Kidney (tissue), 14 donors: ENCODE data around the gene HSF5. TPM values are rescaled to one million over a fixed set of nuclear protein-coding genes. Genes with fewer than 3 reads are reported as not detected.

Source experiments
- DNase-seq, 5 donors: peaks; one replicate each; pipeline ENCODE4 v3.0.0-alpha.2; 2013 to 2020
- FAIRE-seq: peaks from 2 replicates; lab custom pipeline; 2012; peaks lifted over from hg19 to GRCh38; lab: Jason Lieb, UNC
- H3K27ac ChIP-seq, 2 donors: one replicate each; pipeline ENCODE4 v1.7.0; 2013; ENCODE audit warnings: low read depth in 2 of 2, low read length in 2 of 2, inconsistent platforms in 1 of 2
- H3K27me3 ChIP-seq: one replicate; pipeline ENCODE4 v1.7.1; 2013; ENCODE audit warnings: low read length, inconsistent platforms; ENCODE audit not compliant: control insufficient read depth, insufficient read depth
- H3K36me3 ChIP-seq, 3 donors: one replicate each; pipeline versions ENCODE4 v1.7.0 to v1.7.1; 2013; ENCODE audit warnings: low read length in 3 of 3, control low read depth in 1 of 3, inconsistent platforms in 1 of 3; ENCODE audit not compliant: insufficient read depth in 3 of 3, control insufficient read depth in 2 of 3
- H3K4me1 ChIP-seq, 3 donors: one replicate each; pipeline versions ENCODE4 v1.7.0 to v1.7.1; 2013; ENCODE audit warnings: low read length in 3 of 3, inconsistent platforms in 1 of 3, low read depth in 1 of 3; ENCODE audit not compliant: control insufficient read depth in 2 of 3, insufficient read depth in 2 of 3
- H3K4me3 ChIP-seq, 3 donors: one replicate each; pipeline versions ENCODE4 v1.7.0 to v1.8.1; 2013; ENCODE audit warnings: low read length in 3 of 3, control low read depth in 1 of 3, inconsistent platforms in 1 of 3
- H3K9ac ChIP-seq, 3 donors: one replicate each; pipeline versions ENCODE4 v1.7.0 to v1.7.1; 2013; ENCODE audit warnings: low read length in 3 of 3, control low read depth in 1 of 3, inconsistent platforms in 1 of 3
- H3K9me3 ChIP-seq, 3 donors: one replicate each; pipeline versions ENCODE4 v1.7.0 to v1.7.1; 2013; ENCODE audit warnings: low read length in 3 of 3, control low read depth in 1 of 3, inconsistent platforms in 1 of 3; ENCODE audit not compliant: control insufficient read depth in 2 of 3, insufficient read depth in 1 of 3
- CTCF ChIP-seq: IDR thresholded peaks from 3 replicates; pipeline ENCODE4 v1.5.1; 2012; ENCODE audit warnings: mild to moderate bottlenecking, moderate library complexity, borderline replicate concordance; ENCODE audit not compliant: insufficient read depth; ENCODE audit errors: extremely low read depth
- intact Hi-C: fragments of 100-400 bp; cut with DNase I; formaldehyde crosslinking; loops from one replicate; pipeline ENCODE4 v1.11.1; 2022
- polyA plus RNA-seq: library from polyadenylated mRNA; stranded (reverse); fragments of 350-450 nt; fragmentation: Illumina TruSeq; extraction: RNeasy Lipid Tissue Mini Kit (QIAGEN cat#74804); gene quantifications from one replicate; pipeline ENCODE4 v1.2.3, GENCODE V29; 2014; ENCODE audit warnings: low read depth, low replicate concordance; ENCODE audit not compliant: insufficient read depth
- total RNA-seq: library from RNA; stranded (reverse); fragmentation: NEBNext Ultra II Directional; extraction: Animal tissue kit (Norgen Biotek cat#: 25700); gene quantifications from one replicate; pipeline ENCODE4 v1.2.1, GENCODE V29; 2021
- donor health status: control.
- donor health status: control.
- donor health status: control.
- donor health status: control.
- donor health status: control.
- donor health status: DM: yes; HTN: yes; CAD: no.
- donor health status: Normal renal cell carcinoma (clear cell type).

HSF5 gene
- total and polyA plus RNA-seq, 2 donors from 2014 or later = 0.19 TPM; not detected in 1

GRCh38 chr17:58409432-58409831 lies 78.8 kb downstream of the HSF5 start:
- no peak overlapping the region for H3K27ac ChIP-seq
- no peak for FAIRE-seq
- TF ChIP-seq CTCF = no peak

GRCh38 chr17:58403311-58403710 lies 84.9 kb downstream of the HSF5 start:
- H3K4me3 ChIP-seq = no peak overlapping the region
- TF ChIP-seq CTCF = no peak
- no peak overlapping the region for H3K27ac ChIP-seq
- FAIRE-seq (no peak), DNase-seq (no peak)
- H3K9me3 ChIP-seq = no peaks in the 10 kb centered on the region
- H3K4me1 ChIP-seq = no peaks in the 10 kb centered on the region
- H3K9ac ChIP-seq = no peak overlapping the region
- intact Hi-C loops = no loop called here
- H3K36me3 ChIP-seq = no peaks in the 10 kb centered on the region
- H3K27me3 ChIP-seq = no peaks in the 10 kb centered on the region

More at GRCh38 chr17:58409432-58409831, 78.8 kb downstream of the HSF5 start:
- Histone ChIP-seq H3K27me3 (no peaks in the 10 kb centered on the region), H3K4me3 (no peak overlapping the region), H3K36me3 (no peaks in the 10 kb centered on the region), H3K9me3 (no peaks in the 10 kb centered on the region), H3K9ac (no peak overlapping the region), H3K4me1 (no peaks in the 10 kb centered on the region)
- DNase-seq = no peak
- intact Hi-C loops = no loop called here

GRCh38 chr17:58402679-58403078 lies 85.5 kb downstream of the HSF5 start:
- intact Hi-C loops = no loop called here
- FAIRE-seq (no peak), DNase-seq (no peak)
- H3K9ac ChIP-seq = no peak overlapping the region
- no peak overlapping the region for H3K4me3 ChIP-seq
- TF ChIP-seq CTCF = no peak
- no peaks in the 10 kb centered on the region for H3K36me3 ChIP-seq
- no peak overlapping the region for H3K27ac ChIP-seq
- no peaks in the 10 kb centered on the region for H3K4me1 ChIP-seq
- no peaks in the 10 kb centered on the region for H3K27me3 ChIP-seq
- no peaks in the 10 kb centered on the region for H3K9me3 ChIP-seq

- no peak for TF ChIP-seq CTCF
- Histone ChIP-seq H3K27ac (no peak overlapping the region), H3K9me3 (no peaks in the 10 kb centered on the region), H3K36me3 (no peaks in the 10 kb centered on the region), H3K4me3 (no peak overlapping the region), H3K4me1 (no peaks in the 10 kb centered on the region), H3K9ac (no peak overlapping the region), H3K27me3 (no peaks in the 10 kb centered on the region)
- FAIRE-seq = no peak
- intact Hi-C loops = no loop called here
- no peak for DNase-seq
Observed at GRCh38 chr17:58402047-58402446, 86.2 kb downstream of the HSF5 start.
